H1 (cell line): ENCODE measurements around the gene CFAP53. TPM values are rescaled to one million over a fixed set of nuclear protein-coding genes. Genes with fewer than 3 reads are reported as not detected.

Experiments used
- PHF8 ChIP-seq: fragments of 200-600 bp; sonication (generic); conservative IDR thresholded peaks from 2 replicates; pipeline ENCODE4 v1.7.1; 2012; ENCODE audit warnings: low read depth, mild to moderate bottlenecking, inconsistent platforms, low read length, moderate library complexity
- SAP30 ChIP-seq: fragments of 300-600 bp; sonication (generic); IDR thresholded peaks from 2 replicates; pipeline ENCODE4 v1.7.1; 2012; ENCODE audit warnings: low read length, moderate library complexity, mild to moderate bottlenecking, inconsistent platforms; ENCODE audit not compliant: insufficient read depth, insufficient replicate concordance
- SP2 ChIP-seq: IDR thresholded peaks from 2 replicates; pipeline ENCODE4 v1.6.1; 2012; ENCODE audit warnings: mild to moderate bottlenecking, low read length, inconsistent platforms
- ZNF274 ChIP-seq: IDR thresholded peaks from 2 replicates; pipeline ENCODE4 v1.7.0; 2012; ENCODE audit warnings: low read length, borderline replicate concordance; ENCODE audit errors: extremely low read depth
- polyA plus RNA-seq, 7 experiments: library from polyadenylated mRNA; depleted of rRNA in 3 of 7; stranded (reverse) in 5 of 7; unstranded in 2 of 7; fragments of >200 nt in 5 of 7; fragments of 200-250 nt in 2 of 7; gene quantifications; 1 replicate in 5 of 7; 2 replicates in 1 of 7; 4 replicates in 1 of 7; pipeline versions ENCODE4 v1.2.1 to v1.2.3, GENCODE V29; 2011 to 2013; ENCODE audit warnings: missing spikeins in 2 of 7, mixed read lengths in 2 of 7
- total RNA-seq: library from RNA; stranded (reverse); fragmentation: NEBNext Ultra II Directional; extraction: Animal tissue kit (Norgen Biotek cat#: 25700); gene quantifications from 2 replicates; pipeline ENCODE4 v1.2.1, GENCODE V29; 2021
- TF ChIP-seq, protein P1 (sequence below): fragments of 300-600 bp; sonication (generic); IDR thresholded peaks from 2 replicates; pipeline ENCODE4 v1.7.1; 2012; ENCODE audit warnings: low read length, moderate library complexity, mild to moderate bottlenecking, inconsistent platforms; ENCODE audit not compliant: insufficient replicate concordance
- TF ChIP-seq, protein P2 (sequence below): IDR thresholded peaks from 2 replicates; pipeline ENCODE4 v1.6.1; 2012; ENCODE audit warnings: inconsistent platforms
- TF ChIP-seq, protein P3 (sequence below): IDR thresholded peaks from 2 replicates; pipeline ENCODE4 v1.6.1; 2012; ENCODE audit warnings: low read length, inconsistent platforms

CFAP53 gene
- total and polyA plus RNA-seq, 2 of the 8 experiments (the other 6 are each of a cell fraction or from before 2014, with no cell fraction given): 0.08 to 0.30 TPM

DNA sequence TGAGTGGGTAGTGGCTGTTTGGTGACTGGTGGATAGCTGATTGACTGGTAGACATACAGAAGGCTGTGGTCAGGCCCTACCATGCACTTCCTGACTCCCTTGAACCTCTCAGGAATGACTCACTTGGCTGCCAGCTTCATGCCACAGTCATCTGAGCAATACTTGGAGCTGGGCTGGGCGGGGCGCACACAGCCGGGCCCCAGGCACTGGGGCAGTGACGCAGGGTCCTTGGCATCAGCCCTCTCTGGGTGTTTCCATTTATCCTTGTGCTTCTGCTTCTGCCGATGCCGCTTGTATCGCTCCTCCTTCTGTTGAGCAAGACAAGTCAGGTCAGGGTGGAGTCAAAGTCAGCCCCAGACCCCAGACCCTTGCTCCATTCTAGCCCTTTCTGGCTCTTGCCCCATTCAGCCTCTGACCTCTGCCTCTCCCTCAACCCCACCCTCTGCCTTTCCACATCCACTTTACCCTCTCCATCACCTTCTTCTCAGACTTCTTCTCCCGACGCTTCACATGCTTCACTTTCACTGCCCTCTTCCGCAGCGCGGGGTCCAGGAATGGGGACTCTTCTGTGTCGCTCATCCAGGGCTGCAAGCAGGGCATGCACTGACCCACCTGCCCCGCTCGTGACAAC is 18.1 kb upstream of the CFAP53 start (continued):
- TF ChIP-seq, protein P1, sequence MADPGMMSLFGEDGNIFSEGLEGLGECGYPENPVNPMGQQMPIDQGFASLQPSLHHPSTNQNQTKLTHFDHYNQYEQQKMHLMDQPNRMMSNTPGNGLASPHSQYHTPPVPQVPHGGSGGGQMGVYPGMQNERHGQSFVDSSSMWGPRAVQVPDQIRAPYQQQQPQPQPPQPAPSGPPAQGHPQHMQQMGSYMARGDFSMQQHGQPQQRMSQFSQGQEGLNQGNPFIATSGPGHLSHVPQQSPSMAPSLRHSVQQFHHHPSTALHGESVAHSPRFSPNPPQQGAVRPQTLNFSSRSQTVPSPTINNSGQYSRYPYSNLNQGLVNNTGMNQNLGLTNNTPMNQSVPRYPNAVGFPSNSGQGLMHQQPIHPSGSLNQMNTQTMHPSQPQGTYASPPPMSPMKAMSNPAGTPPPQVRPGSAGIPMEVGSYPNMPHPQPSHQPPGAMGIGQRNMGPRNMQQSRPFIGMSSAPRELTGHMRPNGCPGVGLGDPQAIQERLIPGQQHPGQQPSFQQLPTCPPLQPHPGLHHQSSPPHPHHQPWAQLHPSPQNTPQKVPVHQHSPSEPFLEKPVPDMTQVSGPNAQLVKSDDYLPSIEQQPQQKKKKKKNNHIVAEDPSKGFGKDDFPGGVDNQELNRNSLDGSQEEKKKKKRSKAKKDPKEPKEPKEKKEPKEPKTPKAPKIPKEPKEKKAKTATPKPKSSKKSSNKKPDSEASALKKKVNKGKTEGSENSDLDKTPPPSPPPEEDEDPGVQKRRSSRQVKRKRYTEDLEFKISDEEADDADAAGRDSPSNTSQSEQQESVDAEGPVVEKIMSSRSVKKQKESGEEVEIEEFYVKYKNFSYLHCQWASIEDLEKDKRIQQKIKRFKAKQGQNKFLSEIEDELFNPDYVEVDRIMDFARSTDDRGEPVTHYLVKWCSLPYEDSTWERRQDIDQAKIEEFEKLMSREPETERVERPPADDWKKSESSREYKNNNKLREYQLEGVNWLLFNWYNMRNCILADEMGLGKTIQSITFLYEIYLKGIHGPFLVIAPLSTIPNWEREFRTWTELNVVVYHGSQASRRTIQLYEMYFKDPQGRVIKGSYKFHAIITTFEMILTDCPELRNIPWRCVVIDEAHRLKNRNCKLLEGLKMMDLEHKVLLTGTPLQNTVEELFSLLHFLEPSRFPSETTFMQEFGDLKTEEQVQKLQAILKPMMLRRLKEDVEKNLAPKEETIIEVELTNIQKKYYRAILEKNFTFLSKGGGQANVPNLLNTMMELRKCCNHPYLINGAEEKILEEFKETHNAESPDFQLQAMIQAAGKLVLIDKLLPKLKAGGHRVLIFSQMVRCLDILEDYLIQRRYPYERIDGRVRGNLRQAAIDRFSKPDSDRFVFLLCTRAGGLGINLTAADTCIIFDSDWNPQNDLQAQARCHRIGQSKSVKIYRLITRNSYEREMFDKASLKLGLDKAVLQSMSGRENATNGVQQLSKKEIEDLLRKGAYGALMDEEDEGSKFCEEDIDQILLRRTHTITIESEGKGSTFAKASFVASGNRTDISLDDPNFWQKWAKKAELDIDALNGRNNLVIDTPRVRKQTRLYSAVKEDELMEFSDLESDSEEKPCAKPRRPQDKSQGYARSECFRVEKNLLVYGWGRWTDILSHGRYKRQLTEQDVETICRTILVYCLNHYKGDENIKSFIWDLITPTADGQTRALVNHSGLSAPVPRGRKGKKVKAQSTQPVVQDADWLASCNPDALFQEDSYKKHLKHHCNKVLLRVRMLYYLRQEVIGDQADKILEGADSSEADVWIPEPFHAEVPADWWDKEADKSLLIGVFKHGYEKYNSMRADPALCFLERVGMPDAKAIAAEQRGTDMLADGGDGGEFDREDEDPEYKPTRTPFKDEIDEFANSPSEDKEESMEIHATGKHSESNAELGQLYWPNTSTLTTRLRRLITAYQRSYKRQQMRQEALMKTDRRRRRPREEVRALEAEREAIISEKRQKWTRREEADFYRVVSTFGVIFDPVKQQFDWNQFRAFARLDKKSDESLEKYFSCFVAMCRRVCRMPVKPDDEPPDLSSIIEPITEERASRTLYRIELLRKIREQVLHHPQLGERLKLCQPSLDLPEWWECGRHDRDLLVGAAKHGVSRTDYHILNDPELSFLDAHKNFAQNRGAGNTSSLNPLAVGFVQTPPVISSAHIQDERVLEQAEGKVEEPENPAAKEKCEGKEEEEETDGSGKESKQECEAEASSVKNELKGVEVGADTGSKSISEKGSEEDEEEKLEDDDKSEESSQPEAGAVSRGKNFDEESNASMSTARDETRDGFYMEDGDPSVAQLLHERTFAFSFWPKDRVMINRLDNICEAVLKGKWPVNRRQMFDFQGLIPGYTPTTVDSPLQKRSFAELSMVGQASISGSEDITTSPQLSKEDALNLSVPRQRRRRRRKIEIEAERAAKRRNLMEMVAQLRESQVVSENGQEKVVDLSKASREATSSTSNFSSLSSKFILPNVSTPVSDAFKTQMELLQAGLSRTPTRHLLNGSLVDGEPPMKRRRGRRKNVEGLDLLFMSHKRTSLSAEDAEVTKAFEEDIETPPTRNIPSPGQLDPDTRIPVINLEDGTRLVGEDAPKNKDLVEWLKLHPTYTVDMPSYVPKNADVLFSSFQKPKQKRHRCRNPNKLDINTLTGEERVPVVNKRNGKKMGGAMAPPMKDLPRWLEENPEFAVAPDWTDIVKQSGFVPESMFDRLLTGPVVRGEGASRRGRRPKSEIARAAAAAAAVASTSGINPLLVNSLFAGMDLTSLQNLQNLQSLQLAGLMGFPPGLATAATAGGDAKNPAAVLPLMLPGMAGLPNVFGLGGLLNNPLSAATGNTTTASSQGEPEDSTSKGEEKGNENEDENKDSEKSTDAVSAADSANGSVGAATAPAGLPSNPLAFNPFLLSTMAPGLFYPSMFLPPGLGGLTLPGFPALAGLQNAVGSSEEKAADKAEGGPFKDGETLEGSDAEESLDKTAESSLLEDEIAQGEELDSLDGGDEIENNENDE: no peak
- TF ChIP-seq, protein P2, sequence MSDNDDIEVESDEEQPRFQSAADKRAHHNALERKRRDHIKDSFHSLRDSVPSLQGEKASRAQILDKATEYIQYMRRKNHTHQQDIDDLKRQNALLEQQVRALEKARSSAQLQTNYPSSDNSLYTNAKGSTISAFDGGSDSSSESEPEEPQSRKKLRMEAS: no peak
- TF ChIP-seq SAP30: no peak
- no peak for TF ChIP-seq PHF8
- TF ChIP-seq, protein P3, sequence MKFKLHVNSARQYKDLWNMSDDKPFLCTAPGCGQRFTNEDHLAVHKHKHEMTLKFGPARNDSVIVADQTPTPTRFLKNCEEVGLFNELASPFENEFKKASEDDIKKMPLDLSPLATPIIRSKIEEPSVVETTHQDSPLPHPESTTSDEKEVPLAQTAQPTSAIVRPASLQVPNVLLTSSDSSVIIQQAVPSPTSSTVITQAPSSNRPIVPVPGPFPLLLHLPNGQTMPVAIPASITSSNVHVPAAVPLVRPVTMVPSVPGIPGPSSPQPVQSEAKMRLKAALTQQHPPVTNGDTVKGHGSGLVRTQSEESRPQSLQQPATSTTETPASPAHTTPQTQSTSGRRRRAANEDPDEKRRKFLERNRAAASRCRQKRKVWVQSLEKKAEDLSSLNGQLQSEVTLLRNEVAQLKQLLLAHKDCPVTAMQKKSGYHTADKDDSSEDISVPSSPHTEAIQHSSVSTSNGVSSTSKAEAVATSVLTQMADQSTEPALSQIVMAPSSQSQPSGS: no peak
- TF ChIP-seq SP2: no peak
- no peak for TF ChIP-seq ZNF274
